HG02623 (cell line): ENCODE results near the gene IL24.
"Not testable (repeated sequence)": the region's sequence is repeated elsewhere in the genome, so short reads cannot be mapped to it uniquely, and the experiment has no call there.

ENCODE experiments used
- ATAC-seq: cut with Tn5 transposase; IDR thresholded peaks from one replicate; pipeline ENCODE4 v1.9.1; 2021; ENCODE audit warnings: moderate library complexity; ENCODE audit not compliant: unreplicated experiment

IL24 gene, protein sequence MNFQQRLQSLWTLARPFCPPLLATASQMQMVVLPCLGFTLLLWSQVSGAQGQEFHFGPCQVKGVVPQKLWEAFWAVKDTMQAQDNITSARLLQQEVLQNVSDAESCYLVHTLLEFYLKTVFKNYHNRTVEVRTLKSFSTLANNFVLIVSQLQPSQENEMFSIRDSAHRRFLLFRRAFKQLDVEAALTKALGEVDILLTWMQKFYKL

GRCh38 chr1:206897175-206897574 is at the start of gene IL24:
Gene IL24, plus strand, starts transcription at chr1:206897443. Its CDS starts 390 bp downstream, at chr1:206897833.
- no peak for ATAC-seq

GRCh38 chr1:206847946-206848345 is 49.3 kb upstream of the IL24 start:
- no peak for ATAC-seq

GRCh38 chr1:206850401-206850800 is 46.8 kb upstream of the IL24 start:
- ATAC-seq: no peak

DNA sequence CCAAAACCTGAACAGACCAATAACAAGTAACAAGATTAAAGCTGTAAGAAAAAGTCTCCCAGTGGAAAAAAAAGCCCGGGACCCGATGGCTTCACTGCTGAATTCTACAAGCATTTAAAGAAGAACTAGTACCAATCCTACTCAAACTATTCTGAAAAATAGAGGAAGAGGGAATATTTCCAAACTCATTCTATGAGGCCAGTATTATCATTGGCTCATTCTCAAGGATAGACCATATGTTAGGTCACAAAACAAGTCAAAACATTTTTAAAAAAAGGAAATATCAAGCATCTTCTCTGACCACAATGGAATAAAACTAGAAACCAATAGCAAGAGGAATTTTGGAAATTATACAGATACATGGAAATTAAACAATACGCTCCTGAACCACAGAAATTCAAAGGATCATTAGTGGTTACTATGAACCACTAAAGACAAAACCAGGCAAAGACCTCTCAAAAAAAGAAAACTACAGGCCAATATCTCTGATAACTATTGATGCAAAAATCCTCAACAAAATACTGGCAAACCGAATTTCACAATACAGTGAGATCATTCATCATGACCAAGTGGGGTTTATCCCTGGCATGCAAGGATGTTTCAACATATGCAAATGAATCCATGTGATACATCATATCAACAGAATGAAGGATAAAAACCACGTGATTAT is 45.8 kb upstream of the IL24 start:
- ATAC-seq: no peak

DNA sequence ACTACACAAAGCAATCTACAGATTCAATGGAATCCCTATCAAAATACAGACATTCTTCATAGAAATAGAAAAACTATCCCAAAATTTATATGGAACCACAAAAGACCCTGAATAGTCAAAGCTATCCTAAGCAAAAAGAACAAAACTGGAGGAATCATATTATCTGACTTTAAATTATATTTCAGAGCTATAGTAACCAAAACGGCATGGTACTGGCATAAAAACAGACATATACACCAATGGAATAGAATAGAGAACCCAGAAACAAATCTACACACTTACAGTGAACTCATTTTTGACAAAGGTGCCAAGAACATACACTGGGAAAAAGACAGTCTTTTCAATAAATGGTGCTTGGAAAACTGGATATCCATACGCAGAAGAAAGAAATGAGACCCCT is 44.6 kb upstream of the IL24 start:
- not testable (repeated sequence) for ATAC-seq

GRCh38 chr1:206853696-206854095 is 43.5 kb upstream of the IL24 start:
- ATAC-seq: not testable (repeated sequence)

- ATAC-seq: no peak
These were observed 42.7 kb upstream of the IL24 start for GRCh38 chr1:206854401-206855129.

DNA sequence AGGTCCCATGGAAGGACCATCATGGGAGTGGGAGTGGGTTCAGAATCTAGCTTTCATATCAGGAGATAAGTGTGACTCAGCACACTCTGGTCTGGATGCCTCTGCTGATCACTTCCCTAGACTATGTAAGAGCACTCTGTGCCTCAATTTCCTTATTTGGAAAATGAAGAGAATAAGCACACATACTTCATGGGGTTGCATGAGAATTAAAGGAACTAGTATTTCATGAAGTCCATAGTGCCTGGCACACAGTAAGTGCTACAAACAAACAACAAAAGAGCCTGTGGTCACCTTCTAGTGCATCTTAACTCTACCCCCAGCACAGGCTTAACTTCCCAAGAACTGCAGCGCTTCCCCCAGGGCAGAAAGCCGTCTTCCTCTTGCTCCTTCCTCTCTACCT is 41.4 kb upstream of the IL24 start:
- ATAC-seq: no peak

- no peak for ATAC-seq
These were observed 40.4 kb upstream of the IL24 start for GRCh38 chr1:206856674-206857464.

- no peak for ATAC-seq
These were observed 38.1 kb upstream of the IL24 start for GRCh38 chr1:206859082-206859521.

- ATAC-seq: no peak
These were observed 37.1 kb upstream of the IL24 start for GRCh38 chr1:206860165-206860564.

GRCh38 chr1:206863266-206863665 is 34.0 kb upstream of the IL24 start:
- no peak for ATAC-seq

DNA sequence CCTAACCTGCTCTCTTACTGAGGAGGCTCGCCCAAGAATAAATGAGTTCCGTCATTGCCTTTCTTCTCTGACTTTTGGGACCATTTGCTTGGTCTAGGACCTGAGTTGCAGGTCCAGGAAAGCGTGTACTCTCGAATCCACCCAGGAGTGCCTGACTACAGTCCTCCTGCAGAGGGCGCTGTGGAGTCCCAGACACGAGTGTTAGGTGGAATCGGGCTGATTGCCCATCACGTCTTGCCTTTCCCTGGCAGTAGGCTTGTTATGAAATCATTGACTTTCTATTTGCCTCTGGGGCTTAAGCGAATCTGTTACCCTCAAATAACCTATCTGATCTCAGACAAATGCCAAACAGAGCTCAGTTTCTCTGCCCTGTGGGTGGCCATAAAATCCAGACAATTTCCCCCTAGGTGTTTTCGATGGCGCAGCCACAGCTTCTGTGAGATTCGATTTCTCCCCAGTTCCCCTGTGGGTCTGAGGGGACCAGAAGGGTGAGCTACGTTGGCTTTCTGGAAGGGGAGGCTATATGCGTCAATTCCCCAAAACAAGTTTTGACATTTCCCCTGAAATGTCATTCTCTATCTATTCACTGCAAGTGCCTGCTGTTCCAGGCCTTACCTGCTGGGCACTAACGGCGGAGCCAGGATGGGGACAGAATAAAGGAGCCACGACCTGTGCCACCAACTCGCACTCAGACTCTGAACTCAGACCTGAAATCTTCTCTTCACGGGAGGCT is 32.1 kb upstream of the IL24 start, which contains the start of gene IL20:
TSS of gene IL20 (plus strand) at position 685 of the 733 bp plus-strand sequence. CDS start 230 bp downstream, outside the sequence.
- ATAC-seq: no peak

DNA sequence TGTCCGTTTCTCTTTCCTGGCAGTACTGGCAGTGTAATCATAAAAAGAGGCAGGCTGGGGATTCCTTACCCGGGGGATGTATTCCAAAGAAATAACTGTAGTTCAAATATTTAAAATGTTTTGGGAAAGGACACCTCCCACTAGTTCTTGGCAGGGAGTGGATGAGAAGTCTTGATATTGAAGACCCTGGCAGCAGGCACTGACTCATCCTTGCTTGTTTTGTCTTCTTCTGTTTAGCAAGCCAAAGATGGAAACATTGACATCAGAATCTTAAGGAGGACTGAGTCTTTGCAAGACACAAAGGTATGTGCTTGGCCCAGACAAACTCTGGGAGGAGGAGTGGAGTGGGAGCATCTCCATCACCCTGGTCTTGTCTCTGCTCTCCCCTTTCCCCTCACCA is 31.2 kb upstream of the IL24 start:
- no peak for ATAC-seq

DNA sequence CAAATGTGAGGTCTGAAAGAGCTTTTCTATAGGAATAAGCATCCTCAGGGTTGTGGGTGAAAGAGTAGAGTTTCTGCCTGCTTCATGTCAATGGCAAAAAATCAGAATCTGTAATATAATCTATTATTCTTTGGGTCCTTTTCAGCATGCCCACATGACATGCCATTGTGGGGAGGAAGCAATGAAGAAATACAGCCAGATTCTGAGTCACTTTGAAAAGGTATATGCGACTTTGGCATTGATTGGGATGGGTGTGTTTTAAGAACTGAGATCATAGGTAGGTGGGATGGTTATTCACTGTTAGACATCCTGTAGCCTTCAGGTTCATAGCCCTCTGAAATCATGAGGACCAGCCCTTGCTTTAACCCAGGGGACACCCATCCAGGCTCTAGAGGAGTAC is 30.0 kb upstream of the IL24 start:
- ATAC-seq: no peak

DNA sequence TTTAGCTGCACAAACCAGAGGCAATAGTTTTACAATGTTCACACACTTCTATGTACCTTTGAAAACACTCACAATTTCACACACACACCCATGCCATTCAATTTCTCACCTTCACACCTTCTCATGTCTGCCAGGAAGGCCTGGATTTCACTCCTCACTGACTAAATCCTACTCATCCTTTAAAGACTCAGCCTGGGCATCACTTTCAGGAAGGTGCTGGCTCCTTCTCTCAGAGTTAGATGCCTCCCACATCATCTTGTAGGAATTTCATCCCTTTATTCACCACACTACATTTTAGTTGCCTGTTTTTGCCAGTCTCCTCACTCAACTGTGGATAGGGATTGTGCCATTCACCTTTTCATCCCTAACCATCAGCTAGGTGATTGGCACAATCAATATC is 29.5 kb upstream of the IL24 start:
- no peak for ATAC-seq

DNA sequence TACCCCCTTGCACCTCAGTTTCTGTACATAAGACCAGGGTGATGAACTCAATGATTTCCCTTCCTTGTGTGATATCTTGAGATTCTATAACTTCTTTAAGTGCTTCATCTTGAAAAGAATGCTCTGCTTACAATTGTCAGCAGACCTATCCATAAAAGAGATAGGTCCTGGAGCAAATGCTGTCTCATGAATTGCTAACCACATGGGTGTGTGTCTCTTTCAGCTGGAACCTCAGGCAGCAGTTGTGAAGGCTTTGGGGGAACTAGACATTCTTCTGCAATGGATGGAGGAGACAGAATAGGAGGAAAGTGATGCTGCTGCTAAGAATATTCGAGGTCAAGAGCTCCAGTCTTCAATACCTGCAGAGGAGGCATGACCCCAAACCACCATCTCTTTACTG is 29.0 kb upstream of the IL24 start:
- no peak for ATAC-seq

GRCh38 chr1:206872139-206872538 is 25.1 kb upstream of the IL24 start:
- ATAC-seq: no peak

- ATAC-seq: no peak
These were observed 23.5 kb upstream of the IL24 start for GRCh38 chr1:206873603-206874188.

GRCh38 chr1:206875752-206876377 is 21.4 kb upstream of the IL24 start:
- no peak for ATAC-seq
